GOT3 (cell line): ENCODE results near the gene ERO1B.

Experiments
- DNase-seq: peaks from one replicate; lab custom pipeline; 2025; ENCODE audit warnings: mixed read lengths; lab: John Stamatoyannopoulos, UW

The ERO1B gene

DNA sequence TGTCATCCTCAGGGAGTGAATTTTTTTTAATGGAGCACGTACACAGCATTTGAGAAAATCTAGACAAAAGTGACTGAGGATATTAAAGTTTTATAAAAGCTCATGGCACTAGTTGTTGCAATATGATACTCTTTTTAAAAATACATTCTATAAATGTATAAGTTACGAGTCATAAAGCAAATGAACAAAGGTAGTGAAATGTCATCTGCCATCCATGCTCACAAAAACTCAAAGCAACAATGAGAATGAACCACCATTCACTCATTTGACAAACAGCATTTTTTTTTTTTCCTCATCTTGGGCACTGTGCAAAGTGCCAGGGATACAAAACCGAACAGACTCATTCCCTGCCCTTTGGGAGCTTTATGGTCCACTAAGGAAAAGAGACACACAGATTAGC, 100.7 kb downstream of the ERO1B start:
- DNase-seq = no peak

GRCh38 chr1:236179634-236180033, 102.1 kb downstream of the ERO1B start:
- no peak for DNase-seq

- DNase-seq = no peak
These were observed 105.1 kb downstream of the ERO1B start for GRCh38 chr1:236176337-236177336.

GRCh38 chr1:236175642-236176336, 106.0 kb downstream of the ERO1B start:
- DNase-seq = no peak

- DNase-seq = no peak
These were observed 108.5 kb downstream of the ERO1B start for GRCh38 chr1:236173174-236173767.

DNA sequence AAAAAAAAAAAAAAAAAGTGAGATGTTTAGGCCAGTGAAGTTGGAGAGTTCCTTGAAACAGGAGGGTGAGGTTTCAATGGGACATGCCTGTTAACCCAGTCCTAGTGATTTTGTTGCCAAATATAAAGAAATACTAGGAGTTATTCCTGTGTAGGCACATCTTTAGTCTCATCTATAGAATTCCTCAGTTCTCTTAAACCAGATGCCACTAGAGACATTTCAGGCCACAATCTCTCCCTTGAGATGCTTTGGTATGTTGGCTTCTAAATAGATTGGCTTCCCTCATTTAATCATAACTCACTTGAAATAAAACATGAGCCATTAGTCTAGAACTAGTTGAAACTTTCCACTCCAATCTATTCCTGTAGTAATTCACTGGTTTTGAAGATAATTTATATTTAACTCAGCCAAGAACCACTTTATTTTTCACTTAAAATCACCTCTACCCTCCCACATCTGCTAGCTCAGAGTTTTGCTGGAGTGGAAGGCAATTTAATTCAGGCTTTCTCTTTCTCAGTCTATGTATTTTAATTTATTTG, 109.6 kb downstream of the ERO1B start:
- no peak for DNase-seq

DNA sequence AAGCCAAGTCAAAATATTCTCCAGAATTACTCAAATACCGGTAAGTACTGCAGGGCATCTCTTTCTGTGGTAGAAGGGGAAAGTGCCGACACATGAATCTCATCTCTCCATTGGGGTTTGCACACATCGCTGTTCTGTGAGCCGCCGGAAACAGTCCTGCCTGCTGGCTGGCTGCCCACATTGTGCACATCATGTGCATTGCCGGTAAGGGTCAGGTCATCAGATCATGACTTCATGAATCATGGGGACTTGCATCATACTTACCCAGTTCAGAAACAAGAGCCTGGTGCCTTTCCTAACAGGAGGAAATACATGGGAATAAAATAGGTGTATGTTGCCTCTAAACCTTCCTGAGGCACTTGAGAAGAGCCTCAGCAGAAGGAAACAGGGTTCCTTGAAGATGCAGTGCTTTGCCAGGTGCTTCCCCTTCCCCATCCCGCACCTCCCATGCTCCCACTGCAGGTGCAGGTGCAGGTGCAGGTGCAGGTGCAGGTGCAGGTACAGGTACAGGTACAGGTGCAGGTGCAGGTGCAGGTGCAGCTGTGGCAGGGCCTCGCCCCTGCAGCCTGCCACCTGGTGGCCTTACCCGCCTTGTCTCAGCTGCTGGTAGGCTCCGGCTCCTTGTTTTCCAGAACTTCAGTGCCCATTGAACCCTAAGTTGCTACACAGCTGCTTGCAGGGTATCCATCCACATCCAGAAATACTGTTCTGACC, 112.9 kb downstream of the ERO1B start:
- DNase-seq = no peak

- no peak for DNase-seq
These were observed 114.2 kb downstream of the ERO1B start for GRCh38 chr1:236167578-236167977.

- DNase-seq = no peak
These were observed 114.6 kb downstream of the ERO1B start for GRCh38 chr1:236167154-236167553.

DNA sequence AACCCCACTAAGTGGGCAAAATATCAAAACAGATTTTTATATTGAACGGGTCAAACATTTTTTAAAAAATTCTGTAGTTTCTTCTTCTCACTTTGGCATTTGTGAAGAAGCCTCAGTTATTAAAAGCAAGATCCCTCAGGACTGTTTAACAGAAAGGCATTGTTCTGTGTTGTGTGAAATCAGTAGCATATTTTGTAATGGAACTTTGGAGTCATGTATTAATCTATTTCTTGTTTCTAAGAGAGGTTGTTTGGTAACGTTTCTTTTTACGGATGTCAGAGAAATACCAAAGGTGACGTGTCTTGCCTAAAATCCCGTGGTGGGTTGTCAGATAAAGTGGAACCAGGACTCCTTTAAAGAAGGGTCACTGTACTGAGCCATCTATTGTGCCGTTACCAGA, 115.7 kb downstream of the ERO1B start:
- DNase-seq = no peak
